Activated CD4-positive, alpha-beta T cell treated with anti-CD3 and anti-CD28 coated beads, Interleukin-2, amount 50 U/mL, for 48 hours (primary cell): ENCODE measurements around the gene RECK.
"Not testable (repeated sequence)": the region's sequence is repeated elsewhere in the genome, so short reads cannot be mapped to it uniquely, and the experiment has no call there.

ENCODE experiments used
- DNase-seq, 2 experiments: peaks; one replicate each; pipeline ENCODE4 v3.0.0-alpha.2; 2020

The RECK gene

GRCh38 chr9:36036780-36037548 is at the start of gene RECK:
RECK (plus strand) TSS chr9:36036913; CDS start chr9:36036999, 86 bp downstream.
- peak; percentile 93 to 94 for DNase-seq

GRCh38 chr9:35990155-35990554 is 46.6 kb upstream of the RECK start:
- DNase-seq, result no peak

- not testable (repeated sequence) for DNase-seq
Observed at GRCh38 chr9:35993136-35993535, 43.6 kb upstream of the RECK start.

GRCh38 chr9:35993976-35994720 is 42.6 kb upstream of the RECK start:
- DNase-seq, result no peak

GRCh38 chr9:35994959-35995358 is 41.8 kb upstream of the RECK start:
- DNase-seq, result no peak

- DNase-seq, result no peak
Observed at GRCh38 chr9:35996358-35996970, 40.2 kb upstream of the RECK start.

- not testable (repeated sequence) for DNase-seq
Observed at GRCh38 chr9:35997016-35997415, 39.7 kb upstream of the RECK start.

- DNase-seq, result no peak
Observed at GRCh38 chr9:35998333-35998732, 38.4 kb upstream of the RECK start.

GRCh38 chr9:36005891-36006290 is 30.8 kb upstream of the RECK start:
- no peak for DNase-seq

GRCh38 chr9:36006549-36007315 is 30.0 kb upstream of the RECK start:
- no peak for DNase-seq

- DNase-seq, result no peak
Observed at GRCh38 chr9:36007316-36007708, 29.4 kb upstream of the RECK start.

- no peak for DNase-seq
Observed at GRCh38 chr9:36007852-36008251, 28.9 kb upstream of the RECK start.

- DNase-seq, result peak; percentile 55 to 66
Observed at GRCh38 chr9:36008774-36009300, 27.9 kb upstream of the RECK start.

- no peak for DNase-seq
Observed at GRCh38 chr9:36011379-36011778, 25.3 kb upstream of the RECK start.

GRCh38 chr9:36017278-36017677 is 19.4 kb upstream of the RECK start:
- no peak for DNase-seq

GRCh38 chr9:36018129-36018528 is 18.6 kb upstream of the RECK start:
- DNase-seq, result no peak

GRCh38 chr9:36018891-36019720 is 17.6 kb upstream of the RECK start:
- no peak for DNase-seq

- DNase-seq, result no peak
Observed at GRCh38 chr9:36021968-36022367, 14.7 kb upstream of the RECK start.

GRCh38 chr9:36023260-36024048 is 13.3 kb upstream of the RECK start:
- peak; percentile 72 to 76 for DNase-seq

- no peak for DNase-seq
Observed at GRCh38 chr9:36025746-36026145, 11.0 kb upstream of the RECK start.

- DNase-seq, result no peak
Observed at GRCh38 chr9:36029202-36029601, 7.5 kb upstream of the RECK start.
